ENCODE data around the gene YTHDF1.

DNA sequence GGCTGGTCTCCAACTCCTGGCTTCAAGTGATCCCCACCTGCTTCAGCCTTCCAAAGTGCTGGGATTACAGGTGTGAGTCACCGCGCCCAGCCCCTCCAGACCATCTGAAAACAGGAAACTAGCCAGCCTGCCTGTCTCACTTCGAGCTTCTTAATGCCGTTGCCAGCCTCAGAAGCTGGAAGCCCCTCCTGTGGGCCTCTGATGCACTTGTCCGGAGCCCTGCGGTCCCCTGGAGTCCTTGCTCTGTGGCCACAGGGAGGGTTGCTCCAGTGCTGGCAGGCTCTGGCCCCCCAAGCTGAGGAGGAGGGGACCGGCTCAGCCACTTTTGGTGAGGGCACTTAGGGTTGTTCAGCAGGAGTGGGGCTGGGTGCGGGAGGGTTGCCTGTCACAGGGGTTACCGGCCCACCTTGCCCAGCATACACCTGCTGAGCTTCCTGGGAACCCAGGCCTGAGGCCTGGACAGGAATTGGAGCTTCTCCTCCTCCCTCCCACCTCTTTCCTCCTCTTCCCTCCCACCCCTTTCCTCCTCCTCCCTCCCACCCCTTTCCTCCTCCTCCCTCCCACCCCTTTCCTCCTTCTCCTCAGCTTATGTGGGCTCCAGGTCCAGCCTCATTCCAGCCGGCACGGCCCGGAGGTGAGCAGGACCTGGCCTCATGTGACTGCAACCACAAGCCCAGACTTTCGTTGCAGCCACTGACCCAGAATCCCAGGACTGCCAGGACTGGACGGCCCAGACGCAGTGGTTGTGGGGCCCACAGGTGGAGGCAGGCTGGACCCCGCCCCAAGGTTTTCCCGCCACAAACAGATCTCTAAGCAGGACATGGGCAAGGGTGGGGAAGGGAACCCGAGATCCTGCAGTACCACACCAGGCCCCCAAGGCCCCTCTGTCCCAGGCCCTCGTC lies 10.4 kb upstream of the YTHDF1 start:
- TF ChIP-seq, protein P1, sequence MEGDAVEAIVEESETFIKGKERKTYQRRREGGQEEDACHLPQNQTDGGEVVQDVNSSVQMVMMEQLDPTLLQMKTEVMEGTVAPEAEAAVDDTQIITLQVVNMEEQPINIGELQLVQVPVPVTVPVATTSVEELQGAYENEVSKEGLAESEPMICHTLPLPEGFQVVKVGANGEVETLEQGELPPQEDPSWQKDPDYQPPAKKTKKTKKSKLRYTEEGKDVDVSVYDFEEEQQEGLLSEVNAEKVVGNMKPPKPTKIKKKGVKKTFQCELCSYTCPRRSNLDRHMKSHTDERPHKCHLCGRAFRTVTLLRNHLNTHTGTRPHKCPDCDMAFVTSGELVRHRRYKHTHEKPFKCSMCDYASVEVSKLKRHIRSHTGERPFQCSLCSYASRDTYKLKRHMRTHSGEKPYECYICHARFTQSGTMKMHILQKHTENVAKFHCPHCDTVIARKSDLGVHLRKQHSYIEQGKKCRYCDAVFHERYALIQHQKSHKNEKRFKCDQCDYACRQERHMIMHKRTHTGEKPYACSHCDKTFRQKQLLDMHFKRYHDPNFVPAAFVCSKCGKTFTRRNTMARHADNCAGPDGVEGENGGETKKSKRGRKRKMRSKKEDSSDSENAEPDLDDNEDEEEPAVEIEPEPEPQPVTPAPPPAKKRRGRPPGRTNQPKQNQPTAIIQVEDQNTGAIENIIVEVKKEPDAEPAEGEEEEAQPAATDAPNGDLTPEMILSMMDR (IDR thresholded peaks at IDR 0.05; ENCODE audit: low read depth, low read length), result no peak
- no peak for TF ChIP-seq EZH2phosphoT487 (IDR thresholded peaks at IDR 0.05; ENCODE audit: low read depth)

Data from OCI-LY3 (cell line).